Endothelial cell (in vitro differentiated cells): Measurements from ENCODE around the gene IRF4. TPM values are rescaled to one million over a fixed set of nuclear protein-coding genes. Genes with fewer than 3 reads are reported as not detected.

ENCODE experiments used
- DNase-seq: peaks from one replicate; pipeline ENCODE4 v3.0.0; 2021; ENCODE audit warnings: low spot score
- H3K27ac Mint-ChIP-seq: one replicate; pipeline ENCODE4 v1.8.0; 2021; ENCODE audit warnings: mixed read lengths, inconsistent platforms; ENCODE audit not compliant: unreplicated experiment
- H3K27me3 Mint-ChIP-seq: one replicate; pipeline ENCODE4 v1.8.0; 2021; ENCODE audit warnings: mild to moderate bottlenecking, moderate library complexity, mixed read lengths, inconsistent platforms; ENCODE audit not compliant: unreplicated experiment
- H3K36me3 Mint-ChIP-seq: one replicate; pipeline ENCODE4 v1.8.0; 2021; ENCODE audit warnings: mild to moderate bottlenecking, low read depth, mixed read lengths, inconsistent platforms; ENCODE audit not compliant: unreplicated experiment
- H3K4me1 Mint-ChIP-seq: one replicate; pipeline ENCODE4 v1.8.0; 2021; ENCODE audit warnings: mild to moderate bottlenecking, mixed read lengths, inconsistent platforms; ENCODE audit not compliant: unreplicated experiment
- H3K4me3 Mint-ChIP-seq: one replicate; pipeline ENCODE4 v1.8.0; 2021; ENCODE audit warnings: mild to moderate bottlenecking, mixed read lengths, inconsistent platforms; ENCODE audit not compliant: unreplicated experiment
- H3K9me3 Mint-ChIP-seq: one replicate; pipeline ENCODE4 v1.8.0; 2021; ENCODE audit warnings: mixed read lengths, inconsistent platforms; ENCODE audit not compliant: unreplicated experiment
- total RNA-seq: library from RNA; stranded (reverse); fragmentation: NEBNext Ultra II Directional; extraction: Animal tissue kit (Norgen Biotek cat#: 25700); gene quantifications from one replicate; pipeline ENCODE4 v1.2.1, GENCODE V29; 2021; ENCODE audit not compliant: unreplicated experiment
- TF ChIP-seq, protein P1 (sequence below): fragments of 200-600 bp; sonication (generic); IDR thresholded peaks from one replicate; pipeline ENCODE4 v1.5.0; 2021; ENCODE audit warnings: antibody characterized with exemption; ENCODE audit not compliant: unreplicated experiment

IRF4 gene
- total RNA-seq, 1 donor from 2014 or later, result not detected

GRCh38 chr6:379410-380181 is 12.0 kb upstream of the IRF4 start:
- Mint-ChIP-seq H3K9me3 (peaks cover 15% of the 10 kb centered on the region), H3K4me3 (no peak overlapping the region), H3K4me1 (no peaks in the 10 kb centered on the region), H3K27ac (no peak overlapping the region), H3K27me3 (peaks cover 13% of the 10 kb centered on the region), H3K36me3 (peaks cover 3% of the 10 kb centered on the region)
- TF ChIP-seq, protein P1, sequence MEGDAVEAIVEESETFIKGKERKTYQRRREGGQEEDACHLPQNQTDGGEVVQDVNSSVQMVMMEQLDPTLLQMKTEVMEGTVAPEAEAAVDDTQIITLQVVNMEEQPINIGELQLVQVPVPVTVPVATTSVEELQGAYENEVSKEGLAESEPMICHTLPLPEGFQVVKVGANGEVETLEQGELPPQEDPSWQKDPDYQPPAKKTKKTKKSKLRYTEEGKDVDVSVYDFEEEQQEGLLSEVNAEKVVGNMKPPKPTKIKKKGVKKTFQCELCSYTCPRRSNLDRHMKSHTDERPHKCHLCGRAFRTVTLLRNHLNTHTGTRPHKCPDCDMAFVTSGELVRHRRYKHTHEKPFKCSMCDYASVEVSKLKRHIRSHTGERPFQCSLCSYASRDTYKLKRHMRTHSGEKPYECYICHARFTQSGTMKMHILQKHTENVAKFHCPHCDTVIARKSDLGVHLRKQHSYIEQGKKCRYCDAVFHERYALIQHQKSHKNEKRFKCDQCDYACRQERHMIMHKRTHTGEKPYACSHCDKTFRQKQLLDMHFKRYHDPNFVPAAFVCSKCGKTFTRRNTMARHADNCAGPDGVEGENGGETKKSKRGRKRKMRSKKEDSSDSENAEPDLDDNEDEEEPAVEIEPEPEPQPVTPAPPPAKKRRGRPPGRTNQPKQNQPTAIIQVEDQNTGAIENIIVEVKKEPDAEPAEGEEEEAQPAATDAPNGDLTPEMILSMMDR, result no peak
- DNase-seq, result no peak

DNA sequence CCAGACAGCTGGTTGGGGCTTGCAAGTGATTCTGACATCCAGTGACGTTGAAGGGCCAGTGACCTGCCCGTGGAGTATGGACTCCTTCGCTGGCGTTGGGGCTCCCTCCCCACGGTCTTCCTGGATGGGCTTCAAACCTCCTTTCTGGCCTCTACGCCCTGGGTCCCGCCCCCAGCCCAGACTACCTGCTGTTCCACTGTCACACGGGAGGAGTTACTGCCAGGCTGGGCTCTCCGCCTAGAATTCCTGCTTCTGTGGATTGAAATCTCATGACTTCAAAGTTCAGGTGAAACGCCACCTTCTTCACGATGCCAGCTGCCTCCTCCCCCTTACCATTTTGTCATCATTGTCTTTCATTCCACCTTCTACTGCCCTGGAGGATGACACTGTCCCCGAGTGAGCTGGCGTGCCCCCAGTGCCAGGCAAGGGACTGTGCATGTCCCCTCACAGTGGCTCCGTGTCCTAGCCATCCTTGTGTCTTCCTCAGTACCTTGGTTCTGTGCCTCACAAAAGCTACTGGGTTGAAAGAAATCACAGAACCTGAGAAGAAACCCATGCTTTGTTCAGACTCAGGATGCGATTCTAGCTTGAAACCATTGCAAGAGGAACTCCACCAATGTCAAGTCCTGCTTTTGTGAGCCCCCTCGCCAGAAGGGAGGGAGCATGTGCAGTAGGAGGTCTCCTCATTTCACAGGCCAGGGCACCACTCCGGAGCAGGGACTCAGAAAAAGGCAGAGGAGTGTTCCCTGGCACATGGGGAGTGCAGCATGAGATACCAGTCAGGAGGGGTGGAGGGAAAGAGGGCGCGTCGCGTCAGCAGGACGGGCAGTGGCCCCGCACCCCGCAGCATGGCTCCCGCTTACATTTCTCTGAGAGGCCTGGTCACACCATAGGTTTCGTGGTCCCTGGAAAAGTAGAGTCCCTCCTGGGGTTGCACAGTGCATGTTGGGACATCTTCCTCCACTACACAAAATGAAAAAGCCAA is 11.0 kb upstream of the IRF4 start:
- H3K27ac Mint-ChIP-seq, result no peak overlapping the region
- no peaks in the 10 kb centered on the region for H3K4me1 Mint-ChIP-seq
- H3K27me3 Mint-ChIP-seq, result peaks cover 13% of the 10 kb centered on the region
- no peak for DNase-seq
- H3K4me3 Mint-ChIP-seq, result no peak overlapping the region
- peaks cover 3% of the 10 kb centered on the region for H3K36me3 Mint-ChIP-seq
- H3K9me3 Mint-ChIP-seq, result peaks cover 8% of the 10 kb centered on the region
- TF ChIP-seq, protein P1, result no peak

GRCh38 chr6:381742-382461 is 9.7 kb upstream of the IRF4 start:
- H3K4me3 Mint-ChIP-seq, result no peak overlapping the region
- no peak overlapping the region for H3K27ac Mint-ChIP-seq
- H3K27me3 Mint-ChIP-seq, result peaks cover 15% of the 10 kb centered on the region
- peaks cover 3% of the 10 kb centered on the region for H3K36me3 Mint-ChIP-seq
- no peak for DNase-seq
- H3K9me3 Mint-ChIP-seq, result peaks cover 8% of the 10 kb centered on the region
- TF ChIP-seq, protein P1, result no peak
- no peaks in the 10 kb centered on the region for H3K4me1 Mint-ChIP-seq

GRCh38 chr6:382883-383810 is 8.4 kb upstream of the IRF4 start:
- Mint-ChIP-seq H3K36me3 (peaks cover 3% of the 10 kb centered on the region), H3K27ac (no peak overlapping the region), H3K27me3 (peaks cover 15% of the 10 kb centered on the region), H3K4me3 (no peak overlapping the region), H3K4me1 (no peaks in the 10 kb centered on the region), H3K9me3 (peaks cover 8% of the 10 kb centered on the region)
- no peak for DNase-seq
- TF ChIP-seq, protein P1, result no peak
